WTC11 (cell line): ENCODE measurements around the gene ASTN2. TPM values are rescaled to one million over a fixed set of nuclear protein-coding genes. Genes with fewer than 3 reads are reported as not detected.

Experiments
- ATAC-seq: fragments of 200-7000 bp; cut with Tn5 transposase; 2 replicates; pipeline ENCODE4 v1.10.0; 2021; ENCODE audit warnings: mild to moderate bottlenecking, moderate library complexity
- CTCF ChIA-PET: fragments of 300-600 bp; sonication (Branson Sonifier 250); formaldehyde crosslinking; loops from one replicate; lab custom pipeline; 2021; ENCODE audit warnings: antibody characterized with exemption; lab: Charles Lee
- POLR2A ChIA-PET: fragments of 350-600 bp; sonication (Branson Sonifier 250); formaldehyde crosslinking; loops from one replicate; lab custom pipeline; 2021; ENCODE audit warnings: antibody characterized with exemption; lab: Charles Lee
- DNase-seq: peaks from one replicate; pipeline ENCODE4 v3.0.0; 2021; ENCODE audit warnings: low spot score
- H3K27ac Mint-ChIP-seq: 2 replicates; pipeline ENCODE4 v1.8.0; 2021; ENCODE audit warnings: mixed read lengths
- H3K27me3 Mint-ChIP-seq: 2 replicates; pipeline ENCODE4 v1.8.0; 2021; ENCODE audit warnings: low read depth, mild to moderate bottlenecking, moderate library complexity, mixed read lengths
- H3K36me3 Mint-ChIP-seq: 2 replicates; pipeline ENCODE4 v1.8.0; 2021; ENCODE audit warnings: mixed read lengths
- H3K4me1 Mint-ChIP-seq: 2 replicates; pipeline ENCODE4 v1.8.0; 2022; ENCODE audit warnings: mixed read lengths
- H3K4me3 Mint-ChIP-seq: 2 replicates; pipeline ENCODE4 v1.8.0; 2021; ENCODE audit warnings: mild to moderate bottlenecking, moderate library complexity, mixed read lengths
- H3K9me3 Mint-ChIP-seq: 2 replicates; pipeline ENCODE4 v1.8.0; 2021; ENCODE audit warnings: mixed read lengths
- AR ChIP-seq: fragments of 250-450 bp; sonication (Bioruptor Pico); IDR thresholded peaks from 2 replicates; pipeline ENCODE4 v1.9.0; 2021; ENCODE audit warnings: mild to moderate bottlenecking
- CBFB ChIP-seq: sonication (generic); formaldehyde crosslinking; IDR thresholded peaks from 2 replicates; pipeline ENCODE4 v1.8.1; 2022; ENCODE audit warnings: mild to moderate bottlenecking, low read depth, missing genetic modification reagents
- GTF2I ChIP-seq: fragments of 250-450 bp; sonication (Bioruptor Pico); conservative IDR thresholded peaks from 2 replicates; pipeline ENCODE4 v1.4.0; 2021; ENCODE audit warnings: mild to moderate bottlenecking
- NFYB ChIP-seq: sonication (generic); formaldehyde crosslinking; conservative IDR thresholded peaks from 2 replicates; pipeline ENCODE4 v1.8.0; 2022; ENCODE audit warnings: low read depth, missing genetic modification reagents
- TEAD4 ChIP-seq: sonication (generic); formaldehyde crosslinking; IDR thresholded peaks from 2 replicates; pipeline ENCODE4 v1.8.0; 2022; ENCODE audit warnings: mild to moderate bottlenecking, missing genetic modification reagents
- ZNF232 ChIP-seq: sonication (generic); formaldehyde crosslinking; IDR thresholded peaks from 2 replicates; pipeline ENCODE4 v1.8.0; 2022; ENCODE audit warnings: mild to moderate bottlenecking, missing genetic modification reagents
- ZNF263 ChIP-seq: sonication (generic); formaldehyde crosslinking; IDR thresholded peaks from 2 replicates; pipeline ENCODE4 v1.8.1; 2022; ENCODE audit warnings: low read depth, mild to moderate bottlenecking, moderate library complexity, missing genetic modification reagents
- total RNA-seq: library from RNA; stranded (reverse); gene quantifications from 3 replicates; pipeline ENCODE4 v1.2.3, GENCODE V29; 2021
- TF ChIP-seq, protein P1 (sequence below): sonication (generic); formaldehyde crosslinking; IDR thresholded peaks from 2 replicates; pipeline ENCODE4 v1.8.1; 2022; ENCODE audit warnings: mild to moderate bottlenecking, missing genetic modification reagents, moderate library complexity, borderline replicate concordance
- TF ChIP-seq, protein P2 (sequence below): fragments of 250-450 bp; sonication (Bioruptor Pico); IDR thresholded peaks from 2 replicates; pipeline ENCODE4 v1.8.0; 2021; ENCODE audit warnings: mild to moderate bottlenecking
- TF ChIP-seq, protein P3 (sequence below): sonication (generic); formaldehyde crosslinking; IDR thresholded peaks from 2 replicates; pipeline ENCODE4 v1.8.1; 2022; ENCODE audit warnings: low read depth, mild to moderate bottlenecking, moderate library complexity, missing genetic modification reagents, borderline replicate concordance
- TF ChIP-seq, protein P4 (sequence below): sonication (generic); formaldehyde crosslinking; IDR thresholded peaks from 2 replicates; pipeline ENCODE4 v1.8.0; 2023; ENCODE audit warnings: missing genetic modification reagents, mild to moderate bottlenecking, borderline replicate concordance
- TF ChIP-seq, protein P5 (sequence below): fragments of 250-450 bp; sonication (Bioruptor Pico); IDR thresholded peaks from 2 replicates; pipeline ENCODE4 v2.1.2; 2022; ENCODE audit warnings: mild to moderate bottlenecking, moderate library complexity

Gene ASTN2
- total RNA-seq, 1 experiment from 2014 or later, result 16.2 TPM

- CTCF ChIA-PET, result no interaction called here
These were observed 889.9 kb downstream of the ASTN2 start for GRCh38 chr9:116524778-116525470.

GRCh38 chr9:116520218-116520617, 894.6 kb downstream of the ASTN2 start:
- DNase-seq (no peak), ATAC-seq (no peak)
- Mint-ChIP-seq H3K4me1 (no peaks in the 10 kb centered on the region), H3K27me3 (no peaks in the 10 kb centered on the region; the same call in 1 of the 2 replicates), H3K27ac (no peak overlapping the region), H3K36me3 (peaks cover 16% of the 10 kb centered on the region), H3K9me3 (peaks cover 48% of the 10 kb centered on the region), H3K4me3 (no peak overlapping the region)
- CTCF ChIA-PET, result no interaction called here
- POLR2A ChIA-PET, result no interaction called here
- TF ChIP-seq ZNF263 (CRISPR knock-in tag) (no peak), GTF2I (CRISPR knock-in tag) (no peak), ZNF232 (no peak), TEAD4 (CRISPR knock-in tag) (no peak), NFYB (no peak)
- TF ChIP-seq, protein P1, sequence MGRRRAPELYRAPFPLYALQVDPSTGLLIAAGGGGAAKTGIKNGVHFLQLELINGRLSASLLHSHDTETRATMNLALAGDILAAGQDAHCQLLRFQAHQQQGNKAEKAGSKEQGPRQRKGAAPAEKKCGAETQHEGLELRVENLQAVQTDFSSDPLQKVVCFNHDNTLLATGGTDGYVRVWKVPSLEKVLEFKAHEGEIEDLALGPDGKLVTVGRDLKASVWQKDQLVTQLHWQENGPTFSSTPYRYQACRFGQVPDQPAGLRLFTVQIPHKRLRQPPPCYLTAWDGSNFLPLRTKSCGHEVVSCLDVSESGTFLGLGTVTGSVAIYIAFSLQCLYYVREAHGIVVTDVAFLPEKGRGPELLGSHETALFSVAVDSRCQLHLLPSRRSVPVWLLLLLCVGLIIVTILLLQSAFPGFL (CRISPR knock-in tag), result no peak
- TF ChIP-seq, protein P2, sequence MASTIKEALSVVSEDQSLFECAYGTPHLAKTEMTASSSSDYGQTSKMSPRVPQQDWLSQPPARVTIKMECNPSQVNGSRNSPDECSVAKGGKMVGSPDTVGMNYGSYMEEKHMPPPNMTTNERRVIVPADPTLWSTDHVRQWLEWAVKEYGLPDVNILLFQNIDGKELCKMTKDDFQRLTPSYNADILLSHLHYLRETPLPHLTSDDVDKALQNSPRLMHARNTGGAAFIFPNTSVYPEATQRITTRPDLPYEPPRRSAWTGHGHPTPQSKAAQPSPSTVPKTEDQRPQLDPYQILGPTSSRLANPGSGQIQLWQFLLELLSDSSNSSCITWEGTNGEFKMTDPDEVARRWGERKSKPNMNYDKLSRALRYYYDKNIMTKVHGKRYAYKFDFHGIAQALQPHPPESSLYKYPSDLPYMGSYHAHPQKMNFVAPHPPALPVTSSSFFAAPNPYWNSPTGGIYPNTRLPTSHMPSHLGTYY (CRISPR knock-in tag), result no peak
- TF ChIP-seq, protein P3, sequence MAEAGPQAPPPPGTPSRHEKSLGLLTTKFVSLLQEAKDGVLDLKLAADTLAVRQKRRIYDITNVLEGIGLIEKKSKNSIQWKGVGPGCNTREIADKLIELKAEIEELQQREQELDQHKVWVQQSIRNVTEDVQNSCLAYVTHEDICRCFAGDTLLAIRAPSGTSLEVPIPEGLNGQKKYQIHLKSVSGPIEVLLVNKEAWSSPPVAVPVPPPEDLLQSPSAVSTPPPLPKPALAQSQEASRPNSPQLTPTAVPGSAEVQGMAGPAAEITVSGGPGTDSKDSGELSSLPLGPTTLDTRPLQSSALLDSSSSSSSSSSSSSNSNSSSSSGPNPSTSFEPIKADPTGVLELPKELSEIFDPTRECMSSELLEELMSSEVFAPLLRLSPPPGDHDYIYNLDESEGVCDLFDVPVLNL (CRISPR knock-in tag), result no peak

More at GRCh38 chr9:116524778-116525470, 889.9 kb downstream of the ASTN2 start:
- Mint-ChIP-seq H3K27me3 (peaks cover 3% of the 10 kb centered on the region; the same call in 1 of the 2 replicates), H3K36me3 (peaks cover 12% of the 10 kb centered on the region)
- TF ChIP-seq, protein P4, sequence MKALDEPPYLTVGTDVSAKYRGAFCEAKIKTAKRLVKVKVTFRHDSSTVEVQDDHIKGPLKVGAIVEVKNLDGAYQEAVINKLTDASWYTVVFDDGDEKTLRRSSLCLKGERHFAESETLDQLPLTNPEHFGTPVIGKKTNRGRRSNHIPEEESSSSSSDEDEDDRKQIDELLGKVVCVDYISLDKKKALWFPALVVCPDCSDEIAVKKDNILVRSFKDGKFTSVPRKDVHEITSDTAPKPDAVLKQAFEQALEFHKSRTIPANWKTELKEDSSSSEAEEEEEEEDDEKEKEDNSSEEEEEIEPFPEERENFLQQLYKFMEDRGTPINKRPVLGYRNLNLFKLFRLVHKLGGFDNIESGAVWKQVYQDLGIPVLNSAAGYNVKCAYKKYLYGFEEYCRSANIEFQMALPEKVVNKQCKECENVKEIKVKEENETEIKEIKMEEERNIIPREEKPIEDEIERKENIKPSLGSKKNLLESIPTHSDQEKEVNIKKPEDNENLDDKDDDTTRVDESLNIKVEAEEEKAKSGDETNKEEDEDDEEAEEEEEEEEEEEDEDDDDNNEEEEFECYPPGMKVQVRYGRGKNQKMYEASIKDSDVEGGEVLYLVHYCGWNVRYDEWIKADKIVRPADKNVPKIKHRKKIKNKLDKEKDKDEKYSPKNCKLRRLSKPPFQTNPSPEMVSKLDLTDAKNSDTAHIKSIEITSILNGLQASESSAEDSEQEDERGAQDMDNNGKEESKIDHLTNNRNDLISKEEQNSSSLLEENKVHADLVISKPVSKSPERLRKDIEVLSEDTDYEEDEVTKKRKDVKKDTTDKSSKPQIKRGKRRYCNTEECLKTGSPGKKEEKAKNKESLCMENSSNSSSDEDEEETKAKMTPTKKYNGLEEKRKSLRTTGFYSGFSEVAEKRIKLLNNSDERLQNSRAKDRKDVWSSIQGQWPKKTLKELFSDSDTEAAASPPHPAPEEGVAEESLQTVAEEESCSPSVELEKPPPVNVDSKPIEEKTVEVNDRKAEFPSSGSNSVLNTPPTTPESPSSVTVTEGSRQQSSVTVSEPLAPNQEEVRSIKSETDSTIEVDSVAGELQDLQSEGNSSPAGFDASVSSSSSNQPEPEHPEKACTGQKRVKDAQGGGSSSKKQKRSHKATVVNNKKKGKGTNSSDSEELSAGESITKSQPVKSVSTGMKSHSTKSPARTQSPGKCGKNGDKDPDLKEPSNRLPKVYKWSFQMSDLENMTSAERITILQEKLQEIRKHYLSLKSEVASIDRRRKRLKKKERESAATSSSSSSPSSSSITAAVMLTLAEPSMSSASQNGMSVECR, result no peak
- TF ChIP-seq, protein P5, sequence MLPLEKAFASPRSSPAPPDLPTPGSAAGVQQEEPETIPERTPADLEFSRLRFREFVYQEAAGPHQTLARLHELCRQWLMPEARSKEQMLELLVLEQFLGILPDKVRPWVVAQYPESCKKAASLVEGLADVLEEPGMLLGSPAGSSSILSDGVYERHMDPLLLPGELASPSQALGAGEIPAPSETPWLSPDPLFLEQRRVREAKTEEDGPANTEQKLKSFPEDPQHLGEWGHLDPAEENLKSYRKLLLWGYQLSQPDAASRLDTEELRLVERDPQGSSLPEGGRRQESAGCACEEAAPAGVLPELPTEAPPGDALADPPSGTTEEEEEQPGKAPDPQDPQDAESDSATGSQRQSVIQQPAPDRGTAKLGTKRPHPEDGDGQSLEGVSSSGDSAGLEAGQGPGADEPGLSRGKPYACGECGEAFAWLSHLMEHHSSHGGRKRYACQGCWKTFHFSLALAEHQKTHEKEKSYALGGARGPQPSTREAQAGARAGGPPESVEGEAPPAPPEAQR (CRISPR knock-in tag), result no peak
- TF ChIP-seq, protein P2 (CRISPR knock-in tag), result no peak
- TF ChIP-seq AR (CRISPR knock-in tag) (no peak), CBFB (CRISPR knock-in tag) (no peak), ZNF263 (CRISPR knock-in tag) (no peak)
- TF ChIP-seq, all 79 proteins: peak for 0
- Mint-ChIP-seq H3K4me1 (no peaks in the 10 kb centered on the region), H3K27ac (no peak overlapping the region), H3K4me3 (no peak overlapping the region), H3K9me3 (peaks cover 35% of the 10 kb centered on the region)
- DNase-seq, result no peak
- ATAC-seq, result no peak
- POLR2A ChIA-PET, result no interaction called here
